ENCODE data around the gene CLIP2.

DNA sequence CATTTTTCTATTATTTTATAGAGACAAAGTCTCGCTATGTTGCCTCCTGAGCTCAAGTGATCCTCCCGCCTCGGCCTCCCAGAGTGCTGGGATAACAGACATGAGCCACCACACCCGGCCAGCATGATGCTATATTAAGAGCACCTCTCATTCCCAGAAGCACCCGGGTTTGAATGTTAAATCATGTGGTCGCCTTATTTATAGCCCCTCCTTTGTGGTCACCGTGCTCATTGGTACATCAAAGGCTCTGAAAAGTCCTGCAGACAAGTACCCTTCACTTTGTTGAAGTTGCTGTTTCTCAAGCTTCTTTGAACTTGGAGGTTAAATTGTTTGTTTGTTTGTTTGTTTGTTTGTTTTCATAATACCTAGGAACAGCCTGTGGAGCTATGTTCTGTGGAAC is 40.0 kb downstream of the CLIP2 start:
- TF ChIP-seq, protein P1, sequence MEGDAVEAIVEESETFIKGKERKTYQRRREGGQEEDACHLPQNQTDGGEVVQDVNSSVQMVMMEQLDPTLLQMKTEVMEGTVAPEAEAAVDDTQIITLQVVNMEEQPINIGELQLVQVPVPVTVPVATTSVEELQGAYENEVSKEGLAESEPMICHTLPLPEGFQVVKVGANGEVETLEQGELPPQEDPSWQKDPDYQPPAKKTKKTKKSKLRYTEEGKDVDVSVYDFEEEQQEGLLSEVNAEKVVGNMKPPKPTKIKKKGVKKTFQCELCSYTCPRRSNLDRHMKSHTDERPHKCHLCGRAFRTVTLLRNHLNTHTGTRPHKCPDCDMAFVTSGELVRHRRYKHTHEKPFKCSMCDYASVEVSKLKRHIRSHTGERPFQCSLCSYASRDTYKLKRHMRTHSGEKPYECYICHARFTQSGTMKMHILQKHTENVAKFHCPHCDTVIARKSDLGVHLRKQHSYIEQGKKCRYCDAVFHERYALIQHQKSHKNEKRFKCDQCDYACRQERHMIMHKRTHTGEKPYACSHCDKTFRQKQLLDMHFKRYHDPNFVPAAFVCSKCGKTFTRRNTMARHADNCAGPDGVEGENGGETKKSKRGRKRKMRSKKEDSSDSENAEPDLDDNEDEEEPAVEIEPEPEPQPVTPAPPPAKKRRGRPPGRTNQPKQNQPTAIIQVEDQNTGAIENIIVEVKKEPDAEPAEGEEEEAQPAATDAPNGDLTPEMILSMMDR (conservative IDR thresholded peaks at IDR 0.05; ENCODE audit: low read length) = no peak
- TF ChIP-seq EZH2phosphoT487 (IDR thresholded peaks at IDR 0.05; ENCODE audit: borderline replicate concordance, low read depth, low read length) = no peak

All from OCI-LY7 (cell line).